HG03103 (cell line): ENCODE results near the gene LRRC59.
"Not testable (repeated sequence)": the region's sequence is repeated elsewhere in the genome, so short reads cannot be mapped to it uniquely, and the experiment has no call there.

Experiments used
- ATAC-seq: cut with Tn5 transposase; IDR thresholded peaks from one replicate; pipeline ENCODE4 v1.9.1; 2021; ENCODE audit warnings: low read depth; ENCODE audit not compliant: unreplicated experiment

LRRC59 gene

DNA sequence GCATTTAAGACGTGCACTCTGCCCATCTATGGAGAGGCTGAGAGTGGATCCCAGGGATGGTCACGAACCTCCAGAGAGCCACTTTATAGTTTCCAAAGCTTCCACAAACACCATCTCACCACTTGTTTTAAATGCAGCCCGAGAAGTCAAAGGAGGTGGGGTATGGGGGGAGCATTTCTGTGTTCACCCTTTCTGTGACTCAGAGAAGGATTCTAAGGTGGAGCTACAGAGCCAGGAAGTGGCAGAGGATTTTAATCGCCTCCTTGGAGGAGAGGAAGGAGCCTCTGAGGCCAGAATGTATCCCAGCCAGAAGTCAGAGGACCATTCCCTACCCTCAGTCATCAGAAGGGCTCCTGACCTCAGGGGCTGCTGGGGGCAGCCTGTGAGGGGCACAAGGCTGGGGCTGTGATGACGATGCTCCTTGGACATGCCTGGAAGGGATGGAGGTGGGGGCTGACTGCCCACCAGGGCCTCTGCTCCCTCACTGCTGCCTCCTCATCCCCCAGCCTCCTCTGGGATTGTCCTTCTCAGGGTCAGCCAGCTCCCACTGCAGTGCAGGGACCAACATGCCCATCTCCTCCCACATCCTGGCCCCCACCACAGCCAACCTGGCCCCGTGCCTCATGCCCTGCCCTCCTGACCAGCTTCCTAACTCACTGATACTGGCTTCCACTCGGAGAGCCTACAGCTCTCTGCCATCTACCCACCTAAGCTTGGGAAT is 48.6 kb downstream of the LRRC59 start:
- ATAC-seq, result no peak

DNA sequence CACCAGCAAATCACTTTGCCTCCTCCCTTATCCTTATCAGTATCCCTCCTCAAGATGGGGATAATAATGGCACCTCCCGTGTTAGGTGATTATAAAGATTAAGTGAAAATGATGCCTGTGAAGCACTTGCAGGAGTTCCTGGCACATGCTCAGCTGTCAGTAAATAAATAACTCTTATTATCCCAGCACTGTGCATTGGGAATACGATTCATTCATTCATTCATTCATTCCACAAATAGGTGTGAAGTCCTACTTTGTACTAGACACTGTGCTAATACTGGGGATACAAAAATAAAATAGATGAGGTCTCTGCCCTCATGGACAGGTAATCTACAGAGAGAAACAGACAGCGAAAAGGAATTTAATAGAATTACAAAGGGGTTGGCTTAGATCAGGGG is 49.4 kb downstream of the LRRC59 start:
- ATAC-seq, result no peak

DNA sequence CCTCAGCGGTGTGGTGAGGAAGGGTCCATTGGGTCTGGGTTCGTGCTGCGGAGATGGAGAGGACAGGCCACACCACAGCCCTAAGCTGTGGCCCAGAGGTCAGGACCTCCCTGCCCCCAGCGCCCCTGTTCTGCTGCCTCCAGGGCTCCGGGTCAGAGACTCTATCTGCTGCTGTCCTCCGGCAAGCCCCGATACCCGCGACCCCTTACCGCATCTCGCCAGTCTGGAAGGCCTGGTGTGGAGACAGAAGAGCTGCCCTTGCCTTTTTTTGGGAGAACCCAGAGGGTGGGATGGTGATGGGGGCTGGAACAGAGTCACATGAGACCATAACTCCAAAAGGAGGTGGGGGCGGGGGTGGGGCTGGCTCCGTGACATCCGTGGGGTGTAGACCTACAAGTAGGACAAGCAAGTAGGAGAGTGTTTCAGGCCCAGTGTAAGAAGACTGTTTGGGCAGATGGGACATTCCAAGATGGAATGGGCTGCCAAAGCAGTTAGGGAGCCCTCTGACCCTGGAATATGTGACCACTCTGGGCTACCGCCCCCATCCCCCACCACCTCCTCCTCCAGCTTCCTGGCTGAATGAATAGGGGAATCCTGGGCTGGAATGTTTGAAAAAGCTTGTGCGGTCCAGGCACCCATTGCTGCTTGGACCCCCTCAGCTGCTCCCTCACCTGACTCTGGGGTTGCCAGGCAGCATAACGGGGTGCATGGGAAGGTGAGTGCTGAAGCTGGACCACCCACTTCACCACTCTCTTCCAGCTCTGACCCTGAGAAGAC is 50.0 kb downstream of the LRRC59 start:
- no peak for ATAC-seq

DNA sequence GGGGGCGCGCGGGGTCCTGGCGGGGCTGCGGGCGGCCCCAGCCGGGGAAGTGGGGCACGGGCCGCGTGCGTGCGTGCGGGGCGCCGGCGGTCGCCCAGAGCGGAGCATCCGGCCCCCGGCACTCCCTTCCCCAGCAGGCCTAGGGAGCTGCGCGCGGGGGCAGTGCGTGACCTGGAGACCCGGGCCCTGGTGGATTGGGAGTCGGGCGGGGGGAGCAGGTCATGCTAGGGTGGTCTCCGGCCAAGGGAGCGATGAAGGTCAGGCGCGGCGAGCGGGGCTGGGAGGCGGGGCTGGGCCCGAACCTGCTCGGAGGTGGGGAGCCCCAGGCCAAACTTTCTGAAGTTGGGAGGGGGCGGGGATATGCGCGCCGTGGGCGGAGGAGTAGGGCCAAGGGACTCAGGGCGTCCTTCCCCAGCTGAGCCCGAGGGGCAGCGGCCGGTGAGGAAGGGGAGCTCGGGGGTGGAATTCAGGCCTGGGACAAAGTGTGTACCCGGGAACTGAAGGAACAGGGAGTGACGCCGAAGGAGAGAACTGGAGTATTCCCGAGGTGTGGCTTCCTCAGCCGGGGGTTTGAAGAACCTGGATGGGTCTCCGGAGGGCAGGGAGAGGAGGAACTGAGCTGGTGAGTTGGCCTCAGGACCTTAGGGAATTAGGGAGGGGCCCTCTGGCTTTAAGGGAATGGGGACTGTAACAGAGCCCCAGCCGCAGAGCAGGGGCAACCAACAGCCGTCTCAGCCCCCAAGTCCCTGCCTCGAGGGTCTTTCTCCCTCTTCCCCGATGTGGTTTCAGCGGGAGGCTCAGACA is 50.8 kb downstream of the LRRC59 start:
- ATAC-seq, result peak; percentile 39

DNA sequence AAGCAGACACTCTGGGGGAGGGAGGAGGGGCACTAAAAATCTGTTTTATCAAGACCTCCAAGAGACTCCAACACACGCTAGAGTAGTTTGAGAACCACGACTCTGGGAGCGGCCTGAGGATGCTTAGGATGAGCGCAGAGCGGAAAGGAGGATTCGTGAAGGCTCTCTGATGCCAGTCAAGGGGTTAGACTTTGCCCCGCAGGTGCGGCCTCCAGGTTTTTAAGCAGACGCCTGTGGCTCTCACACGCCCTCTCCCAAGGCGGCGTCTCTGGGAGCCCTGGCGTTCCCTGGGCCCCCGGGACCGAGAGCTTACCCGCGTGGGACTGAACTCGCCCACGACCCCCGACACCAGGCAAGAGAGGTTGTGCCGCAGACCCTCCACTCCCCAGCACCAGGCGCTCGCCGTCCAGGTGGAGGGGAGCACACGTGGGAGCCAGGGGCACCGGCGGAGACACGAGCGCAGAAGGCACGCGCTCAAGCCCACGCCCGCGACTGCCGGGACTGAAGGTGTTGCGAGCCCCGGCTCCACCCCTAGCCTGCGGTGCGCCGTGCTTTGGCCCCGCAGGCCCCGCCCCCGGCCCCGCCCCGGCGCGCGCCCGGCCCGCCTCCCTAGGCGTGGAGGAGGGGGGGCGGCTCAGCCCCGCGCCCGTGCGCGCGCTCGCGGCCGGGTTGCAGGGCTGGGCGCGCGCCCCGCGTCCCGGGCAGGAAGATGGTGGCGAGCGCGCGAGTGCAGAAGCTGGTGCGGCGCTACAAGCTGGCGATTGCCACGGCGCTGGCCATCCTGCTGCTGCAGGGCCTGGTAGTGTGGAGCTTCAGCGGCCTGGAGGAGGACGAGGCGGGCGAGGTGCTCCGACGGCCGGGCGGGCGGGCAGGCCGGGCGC is 51.7 kb downstream of the LRRC59 start, which contains the start of gene XYLT2:
Gene XYLT2 (plus strand): TSS at position 695 of the 881 bp plus-strand sequence. CDS start 15 bp downstream, at position 710.
- ATAC-seq, result peak; percentile 69

DNA sequence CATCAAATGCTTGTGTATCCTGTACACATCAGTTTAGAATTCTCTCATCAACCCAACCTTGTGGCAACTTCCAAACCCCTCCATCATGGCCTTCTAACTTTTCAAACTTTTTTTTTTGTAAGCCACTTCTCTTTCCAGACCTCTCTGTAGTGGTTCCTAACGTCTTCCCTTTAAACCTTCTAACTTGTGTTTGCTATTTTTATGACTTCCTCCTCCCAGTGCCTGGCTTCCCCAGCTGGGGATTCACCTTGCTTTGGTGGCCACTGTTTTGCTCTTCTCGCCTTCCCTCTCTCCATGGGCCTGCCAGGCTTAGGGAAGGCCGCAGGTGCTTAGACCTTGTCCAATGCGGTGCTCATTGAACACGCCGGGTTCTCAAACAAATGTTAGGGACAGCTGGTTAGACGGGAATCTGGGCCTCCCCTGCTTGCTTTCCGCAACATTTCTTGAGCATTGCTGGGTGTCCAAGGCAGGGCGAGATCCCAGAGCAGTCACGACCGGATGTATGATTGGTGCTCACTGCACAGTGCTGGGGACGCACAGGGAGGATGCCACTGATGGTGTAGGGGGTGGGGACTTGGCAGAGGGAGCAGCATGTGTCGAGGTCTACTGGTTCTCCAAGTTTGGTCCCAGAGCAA is 52.5 kb downstream of the LRRC59 start:
- no peak for ATAC-seq

DNA sequence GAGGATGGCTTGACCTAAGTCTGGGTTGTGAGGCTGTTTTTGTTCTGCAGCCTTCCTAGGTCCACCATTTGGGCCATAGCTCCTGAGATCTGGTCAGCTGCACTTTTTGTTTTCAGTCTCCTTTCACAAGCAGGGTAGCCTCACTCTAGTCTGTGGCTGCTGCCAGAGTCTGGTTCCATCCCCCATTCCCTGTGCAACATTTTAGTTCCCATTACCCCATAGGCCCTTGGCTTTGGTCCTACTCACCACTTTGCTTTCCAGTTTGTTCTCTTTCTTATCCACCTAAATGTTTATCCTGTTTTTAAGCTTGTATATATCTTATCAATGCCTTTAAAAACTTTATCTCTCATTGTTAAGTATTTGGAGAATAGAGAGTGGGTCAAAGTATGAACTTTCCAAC is 57.9 kb downstream of the LRRC59 start:
- ATAC-seq, result no peak

DNA sequence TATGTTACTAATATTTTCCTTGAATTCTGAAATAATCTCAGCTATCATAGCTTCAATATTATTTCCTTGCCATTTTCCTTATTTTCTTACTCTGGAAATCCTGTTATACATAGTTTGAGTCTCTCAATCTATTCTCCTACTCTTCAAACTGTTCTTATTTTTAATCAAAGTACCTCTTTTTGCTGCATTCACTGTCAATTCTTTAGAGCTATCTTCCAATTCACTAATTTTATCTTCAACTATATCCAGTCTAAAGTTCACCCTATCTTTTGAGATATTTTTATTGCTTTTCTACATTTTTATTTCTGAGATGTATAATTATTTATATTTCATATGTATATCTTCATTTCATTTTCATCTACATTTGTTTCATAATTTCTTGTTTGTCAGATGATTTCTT is 58.7 kb downstream of the LRRC59 start:
- no peak for ATAC-seq

DNA sequence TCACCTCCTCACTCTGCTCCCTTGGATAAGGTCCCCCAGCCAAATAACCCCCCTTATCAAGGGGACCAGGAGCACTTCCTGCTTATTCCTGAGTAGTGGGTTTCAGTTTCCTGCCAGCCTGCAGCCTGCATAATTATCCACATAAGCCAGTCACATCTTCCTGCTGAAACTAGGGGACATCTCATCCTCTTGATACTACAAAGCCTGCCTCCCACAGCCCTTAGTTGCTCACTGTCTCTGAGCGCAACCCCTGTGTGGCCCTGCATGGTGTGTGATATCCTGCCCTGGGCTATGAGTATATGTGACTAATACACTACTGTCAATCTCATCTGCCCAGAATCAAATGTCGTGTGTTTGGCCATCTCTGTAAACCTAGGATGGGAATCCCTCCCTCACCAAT is 59.4 kb downstream of the LRRC59 start:
- ATAC-seq, result no peak

DNA sequence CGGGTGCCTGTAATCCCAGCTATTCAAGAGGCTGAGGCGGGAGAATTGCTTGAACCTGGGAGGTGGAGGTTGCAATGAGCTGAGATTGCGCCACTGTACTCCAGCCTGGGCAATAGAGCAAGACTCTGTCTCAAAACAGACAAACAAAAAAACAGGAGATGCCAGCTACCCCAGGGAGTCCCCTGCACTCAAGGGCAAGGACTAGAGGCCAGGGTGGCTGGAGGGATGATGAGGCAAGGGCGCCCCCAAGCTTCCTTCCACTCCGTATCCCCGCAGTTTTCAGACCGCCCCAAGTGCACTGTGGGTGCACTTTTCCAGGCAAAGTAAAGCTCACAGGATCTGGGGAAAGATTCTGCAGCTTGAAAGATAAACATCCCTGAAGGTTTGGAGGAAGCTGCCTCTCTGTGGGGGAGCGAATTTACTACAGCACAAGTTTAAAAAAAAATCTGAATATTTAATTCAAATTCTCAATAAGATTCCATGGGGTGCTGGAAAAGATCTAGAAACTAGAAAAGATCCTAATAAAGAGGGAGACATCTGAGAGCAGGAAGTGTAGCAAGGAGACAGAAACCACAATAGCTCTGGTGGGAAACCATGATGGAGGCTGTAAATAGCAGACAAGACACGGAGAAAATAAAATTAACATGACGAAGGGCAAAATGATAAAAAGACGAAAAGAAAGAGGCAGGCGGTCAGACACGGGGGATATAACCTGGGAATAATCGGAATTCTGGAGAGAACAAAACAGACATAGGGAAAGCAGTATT is 63.8 kb downstream of the LRRC59 start:
- not testable (repeated sequence) for ATAC-seq

DNA sequence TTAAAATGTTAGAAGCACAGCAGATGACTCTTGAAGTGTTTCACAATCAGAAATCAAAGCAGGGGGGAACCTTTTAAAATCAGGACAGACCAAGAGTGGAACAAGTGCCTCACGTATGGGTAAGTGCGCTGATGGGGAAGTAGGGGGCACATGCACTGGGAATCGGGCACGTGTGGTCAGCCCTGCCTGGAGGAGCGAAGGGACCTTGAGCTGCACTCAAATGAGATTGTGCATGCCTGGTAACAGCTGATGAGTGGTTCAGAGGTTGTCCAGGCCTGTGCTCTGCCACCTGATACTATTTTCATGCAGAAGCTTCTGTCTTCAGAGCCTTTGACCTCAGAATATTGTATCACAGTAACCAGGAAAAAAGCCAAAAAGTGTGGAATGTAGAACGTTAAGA is 65.1 kb downstream of the LRRC59 start:
- ATAC-seq, result no peak
